Measurements from ENCODE around the gene CACNB4. TPM values are rescaled to one million over a fixed set of nuclear protein-coding genes. Genes with fewer than 3 reads are reported as not detected.

CACNB4 gene
- total RNA-seq, 2 donors from 2014 or later, result 0.93 to 0.95 TPM

GRCh38 chr2:151902829-151903228 lies 196.0 kb downstream of the CACNB4 start:
- no peaks in the 10 kb centered on the region for H3K27me3 ChIP-seq (ENCODE audit: control insufficient read depth, insufficient read depth, low read length, poor library complexity, severe bottlenecking)
- H3K27ac ChIP-seq (ENCODE audit: low read depth, low read length), result no peak overlapping the region
- H3K4me1 ChIP-seq (ENCODE audit: control insufficient read depth, insufficient read depth, low read length), result no peaks in the 10 kb centered on the region
- no peaks in the 10 kb centered on the region for H3K4me1 Mint-ChIP-seq
- no peak for DNase-seq
- H3K27ac Mint-ChIP-seq, result no peak overlapping the region
- no peaks in the 10 kb centered on the region for H3K9me3 ChIP-seq (ENCODE audit: control insufficient read depth, low read length)
- H3K4me3 Mint-ChIP-seq, result no peak overlapping the region
- no peaks in the 10 kb centered on the region for H3K27me3 Mint-ChIP-seq (ENCODE audit: insufficient read depth)
- no peaks in the 10 kb centered on the region for H3K36me3 Mint-ChIP-seq (ENCODE audit: low read depth)
- 89 to 100% methylated on average over 2 to 3 of the region's 3 CpGs for WGBS, 2 experiments (ENCODE audit: insufficient coverage in 1 of 2, insufficient read length in 1 of 2)
- H3K36me3 ChIP-seq (ENCODE audit: control insufficient read depth, insufficient read depth, low read length), result no peaks in the 10 kb centered on the region
- TF ChIP-seq CTCF (conservative IDR thresholded peaks at IDR 0.05), result no peak
- no peaks in the 10 kb centered on the region for H3K9me3 Mint-ChIP-seq
- no peak overlapping the region for H3K4me3 ChIP-seq (ENCODE audit: low read length)
- H3K9ac ChIP-seq (ENCODE audit: extremely low read depth, low read length, poor library complexity, severe bottlenecking), result no peak overlapping the region

- H3K27ac ChIP-seq (ENCODE audit: low read depth, low read length), result no peak overlapping the region
- no peaks in the 10 kb centered on the region for H3K4me1 Mint-ChIP-seq
- TF ChIP-seq CTCF (conservative IDR thresholded peaks at IDR 0.05), result no peak
- H3K27ac Mint-ChIP-seq, result no peak overlapping the region
- no peak overlapping the region for H3K9ac ChIP-seq (ENCODE audit: extremely low read depth, low read length, poor library complexity, severe bottlenecking)
- H3K9me3 ChIP-seq (ENCODE audit: control insufficient read depth, low read length), result peaks cover under 1% of the 10 kb centered on the region
- no peaks in the 10 kb centered on the region for H3K36me3 Mint-ChIP-seq (ENCODE audit: low read depth)
- H3K36me3 ChIP-seq (ENCODE audit: control insufficient read depth, insufficient read depth, low read length), result no peaks in the 10 kb centered on the region
- peaks cover 2% of the 10 kb centered on the region for H3K9me3 Mint-ChIP-seq
- H3K4me3 Mint-ChIP-seq, result no peak overlapping the region
- no peaks in the 10 kb centered on the region for H3K27me3 Mint-ChIP-seq (ENCODE audit: insufficient read depth)
- 84 to 89% methylated on average over 6 of the region's 6 CpGs for WGBS, 2 experiments (ENCODE audit: insufficient coverage in 1 of 2, insufficient read length in 1 of 2)
- no peaks in the 10 kb centered on the region for H3K4me1 ChIP-seq (ENCODE audit: control insufficient read depth, insufficient read depth, low read length)
- no peak for DNase-seq
- no peak overlapping the region for H3K4me3 ChIP-seq (ENCODE audit: low read length)
- H3K27me3 ChIP-seq (ENCODE audit: control insufficient read depth, insufficient read depth, low read length, poor library complexity, severe bottlenecking), result no peaks in the 10 kb centered on the region
These were observed 198.5 kb downstream of the CACNB4 start for GRCh38 chr2:151900331-151900730.

GRCh38 chr2:151899156-151899555 lies 199.7 kb downstream of the CACNB4 start:
- no peak for TF ChIP-seq CTCF (conservative IDR thresholded peaks at IDR 0.05)
- H3K27me3 Mint-ChIP-seq (ENCODE audit: insufficient read depth), result no peaks in the 10 kb centered on the region

More at GRCh38 chr2:151899156-151899555, 199.7 kb downstream of the CACNB4 start:
- H3K27me3 ChIP-seq (ENCODE audit: control insufficient read depth, insufficient read depth, low read length, poor library complexity, severe bottlenecking), result no peaks in the 10 kb centered on the region
- H3K9me3 ChIP-seq (ENCODE audit: control insufficient read depth, low read length), result peaks cover 6% of the 10 kb centered on the region
- H3K4me1 ChIP-seq (ENCODE audit: control insufficient read depth, insufficient read depth, low read length), result no peaks in the 10 kb centered on the region
- no peaks in the 10 kb centered on the region for H3K36me3 ChIP-seq (ENCODE audit: control insufficient read depth, insufficient read depth, low read length)
- H3K9ac ChIP-seq (ENCODE audit: extremely low read depth, low read length, poor library complexity, severe bottlenecking), result no peak overlapping the region
- H3K4me3 ChIP-seq (ENCODE audit: low read length), result no peak overlapping the region
- H3K4me1 Mint-ChIP-seq, result no peaks in the 10 kb centered on the region
- WGBS, 2 experiments (ENCODE audit: insufficient coverage in 1 of 2, insufficient read length in 1 of 2), result 86 to 100% methylated on average over 1 of the region's 1 CpG
- no peaks in the 10 kb centered on the region for H3K36me3 Mint-ChIP-seq (ENCODE audit: low read depth)
- H3K4me3 Mint-ChIP-seq, result no peak overlapping the region
- H3K27ac ChIP-seq (ENCODE audit: low read depth, low read length), result no peak overlapping the region
- no peak for DNase-seq
- peaks cover 5% of the 10 kb centered on the region for H3K9me3 Mint-ChIP-seq
- H3K27ac Mint-ChIP-seq, result no peak overlapping the region

Data from endodermal cell (in vitro differentiated cells).